ENCODE results near the gene FOXA1. TPM values are rescaled to one million over a fixed set of nuclear protein-coding genes. Genes with fewer than 3 reads are reported as not detected.

The FOXA1 gene
- total and polyA plus RNA-seq, 2 of the 8 experiments (the other 6 are each of a cell fraction or from before 2014, with no cell fraction given) = 0.08 to 0.20 TPM

DNA sequence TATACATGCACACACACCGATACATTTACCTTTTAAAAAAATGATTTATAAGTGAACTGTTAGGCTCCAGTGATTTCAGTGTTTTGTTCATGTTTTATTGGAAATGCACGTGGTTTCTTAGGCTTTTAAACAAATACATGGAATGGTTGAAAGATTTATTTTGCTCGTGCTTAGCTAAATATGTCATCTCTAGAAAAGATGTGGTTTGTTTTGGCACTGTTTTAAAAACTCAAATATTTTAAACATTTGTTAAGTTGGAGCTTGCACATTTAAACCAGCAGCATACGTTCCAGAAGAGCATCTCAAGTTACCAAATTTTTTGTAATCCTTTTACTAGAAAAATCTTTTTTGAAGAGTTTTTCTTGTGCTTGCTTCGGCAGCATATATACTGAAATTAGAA, 44.5 kb downstream of the FOXA1 start (continued):
- TF ChIP-seq ATF2 (IDR thresholded peaks at IDR 0.05; ENCODE audit: low read length) = no peak
- TF ChIP-seq SIX5 (IDR thresholded peaks at IDR 0.05; ENCODE audit: low read depth, low read length) = no peak
- TF ChIP-seq HDAC6 (IDR thresholded peaks at IDR 0.05; ENCODE audit: low read depth, low read length) = no peak
- no peak for TF ChIP-seq EGR1 (IDR thresholded peaks at IDR 0.05; ENCODE audit: borderline replicate concordance, low read depth, low read length)
- TF ChIP-seq PHF8 (conservative IDR thresholded peaks at IDR 0.05; ENCODE audit: low read depth, low read length) = no peak
